DMS79 (cell line): Measurements from ENCODE around the gene ACP1.
"Not testable (repeated sequence)": the region's sequence is repeated elsewhere in the genome, so short reads cannot be mapped to it uniquely, and the experiment has no call there.

Experiments used
- DNase-seq: peaks from one replicate; lab custom pipeline; 2025; lab: John Stamatoyannopoulos, UW

ACP1 gene

GRCh38 chr2:310994-311393, 46.2 kb downstream of the ACP1 start:
- peak; percentile 9 for DNase-seq

GRCh38 chr2:313991-314390, 49.2 kb downstream of the ACP1 start:
- DNase-seq: no peak

GRCh38 chr2:314561-315336, 50.0 kb downstream of the ACP1 start:
- no peak for DNase-seq

- not testable (repeated sequence) for DNase-seq
These were observed 51.2 kb downstream of the ACP1 start for GRCh38 chr2:315925-316324.

GRCh38 chr2:316381-316780, 51.6 kb downstream of the ACP1 start:
- DNase-seq: no peak

- no peak for DNase-seq
These were observed 53.0 kb downstream of the ACP1 start for GRCh38 chr2:317501-318424.

- DNase-seq: no peak
These were observed 54.4 kb downstream of the ACP1 start for GRCh38 chr2:319059-319600.

- DNase-seq: no peak
These were observed 55.8 kb downstream of the ACP1 start for GRCh38 chr2:320561-320960.

GRCh38 chr2:322326-322725, 57.6 kb downstream of the ACP1 start:
- no peak for DNase-seq

GRCh38 chr2:323035-323434, 58.3 kb downstream of the ACP1 start:
- no peak for DNase-seq
